Neural progenitor cell (in vitro differentiated cells): ENCODE results near the gene MARK4. TPM values are rescaled to one million over a fixed set of nuclear protein-coding genes. Genes with fewer than 3 reads are reported as not detected.

Experiments
- DNase-seq: peaks from one replicate; pipeline ENCODE4 v3.0.0-alpha.2; 2016; ENCODE audit warnings: low spot score
- H2AFZ ChIP-seq: fragments of 200-600 bp; sonication (generic); replicated peaks from 2 replicates; pipeline ENCODE4 v1.6.1; 2016; ENCODE audit warnings: antibody characterized with exemption
- H3F3A ChIP-seq: fragments of 200-600 bp; sonication (generic); 2 replicates; pipeline ENCODE4 v1.6.1; 2016; ENCODE audit warnings: antibody characterized with exemption, low read depth
- H3K27ac ChIP-seq: fragments of 200-600 bp; sonication (generic); 2 replicates; pipeline ENCODE4 v1.5.1; 2016; ENCODE audit warnings: mild to moderate bottlenecking
- H3K27me3 ChIP-seq: fragments of 200-600 bp; sonication (generic); 2 replicates; pipeline ENCODE4 v1.6.1; 2016; ENCODE audit warnings: mild to moderate bottlenecking, moderate library complexity
- H3K36me3 ChIP-seq: fragments of 200-600 bp; sonication (generic); 2 replicates; pipeline ENCODE4 v1.5.1; 2016
- H3K4me1 ChIP-seq: fragments of 200-600 bp; sonication (generic); 2 replicates; pipeline ENCODE4 v1.6.1; 2016; ENCODE audit warnings: mixed run types
- H3K4me2 ChIP-seq: fragments of 200-600 bp; sonication (generic); 2 replicates; pipeline ENCODE4 v1.6.1; 2016
- H3K4me3 ChIP-seq: fragments of 200-600 bp; sonication (generic); 2 replicates; pipeline ENCODE4 v1.5.1; 2016
- H3K79me2 ChIP-seq: fragments of 200-600 bp; sonication (generic); 2 replicates; pipeline ENCODE4 v1.6.1; 2016; ENCODE audit warnings: low read depth
- H3K9ac ChIP-seq: fragments of 200-600 bp; sonication (generic); 2 replicates; pipeline ENCODE4 v1.6.1; 2016
- H3K9me3 ChIP-seq: fragments of 200-600 bp; sonication (generic); 2 replicates; pipeline ENCODE4 v1.5.1; 2016; ENCODE audit warnings: low read depth
- H4K20me1 ChIP-seq: fragments of 200-600 bp; sonication (generic); 2 replicates; pipeline ENCODE4 v1.6.1; 2016; ENCODE audit warnings: low read depth
- H3K27ac Mint-ChIP-seq: 3 replicates; pipeline ENCODE4 v1.8.0; 2021; ENCODE audit warnings: mixed read lengths
- H3K27me3 Mint-ChIP-seq: 2 replicates; pipeline ENCODE4 v1.8.0; 2022; ENCODE audit warnings: low read depth, mild to moderate bottlenecking, inconsistent platforms, moderate library complexity, mixed read lengths; ENCODE audit not compliant: insufficient read depth
- H3K36me3 Mint-ChIP-seq: 3 replicates; pipeline ENCODE4 v1.8.0; 2021; ENCODE audit warnings: mixed read lengths
- H3K4me1 Mint-ChIP-seq: 3 replicates; pipeline ENCODE4 v1.8.0; 2021; ENCODE audit warnings: mixed read lengths
- H3K4me3 Mint-ChIP-seq: 3 replicates; pipeline ENCODE4 v1.8.0; 2021; ENCODE audit warnings: mild to moderate bottlenecking, moderate library complexity, mixed read lengths
- H3K9me3 Mint-ChIP-seq: 3 replicates; pipeline ENCODE4 v1.8.0; 2020; ENCODE audit warnings: mixed read lengths
- EZH2 ChIP-seq: fragments of 200-600 bp; sonication (generic); IDR thresholded peaks from 2 replicates; pipeline ENCODE4 v1.6.1; 2017; ENCODE audit warnings: antibody characterized with exemption, mild to moderate bottlenecking, moderate library complexity
- EZH2phosphoT487 ChIP-seq: fragments of 200-600 bp; sonication (generic); IDR thresholded peaks from 2 replicates; pipeline ENCODE4 v1.6.1; 2017; ENCODE audit warnings: antibody characterized with exemption
- total RNA-seq: library from RNA; depleted of rRNA; stranded (reverse); fragments of >200 nt; gene quantifications from 2 replicates; pipeline ENCODE4 v1.2.3, GENCODE V29; 2015; ENCODE audit warnings: low replicate concordance
- TF ChIP-seq, protein P1 (sequence below): fragments of 200-600 bp; sonication (generic); IDR thresholded peaks from 2 replicates; pipeline ENCODE4 v1.5.1; 2017; ENCODE audit warnings: antibody characterized with exemption, mild to moderate bottlenecking

MARK4 gene
- total RNA-seq, 1 donor from 2014 or later = 22.8 TPM

DNA sequence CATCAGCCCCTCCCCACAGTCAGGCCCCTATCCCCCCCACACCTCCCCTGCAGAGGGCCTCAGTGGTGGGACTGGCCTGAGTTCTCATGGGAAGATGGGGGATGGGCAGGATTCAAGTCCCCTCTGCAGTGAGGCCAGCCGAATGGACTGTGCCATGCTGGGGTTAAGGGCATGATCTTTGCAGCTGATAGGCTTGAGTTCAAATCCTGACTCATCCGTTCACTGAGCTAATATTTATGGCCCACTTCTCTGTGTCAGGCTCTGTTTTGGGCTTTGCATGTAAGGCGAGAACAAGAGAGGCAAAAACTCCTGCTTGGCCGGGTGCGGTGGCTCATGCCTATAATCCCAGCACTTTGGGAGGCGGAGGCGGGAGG is 20.7 kb downstream of the MARK4 start:
- no peak overlapping the region for H2AFZ ChIP-seq
- DNase-seq = no peak
- H3K9ac ChIP-seq = no peak overlapping the region
- no peaks in the 10 kb centered on the region for H3K36me3 ChIP-seq
- H3K9me3 ChIP-seq = no peaks in the 10 kb centered on the region
- H3K4me3 ChIP-seq = no peak overlapping the region
- no peaks in the 10 kb centered on the region for H3K27me3 ChIP-seq
- H3F3A ChIP-seq = no peaks in the 10 kb centered on the region
- H3K27ac ChIP-seq = no peak overlapping the region
- H3K4me3 Mint-ChIP-seq = no peak overlapping the region
- no peaks in the 10 kb centered on the region for H3K9me3 Mint-ChIP-seq
- no peaks in the 10 kb centered on the region for H4K20me1 ChIP-seq
- no peak for TF ChIP-seq EZH2
- TF ChIP-seq EZH2phosphoT487 = no peak
- TF ChIP-seq, protein P1, sequence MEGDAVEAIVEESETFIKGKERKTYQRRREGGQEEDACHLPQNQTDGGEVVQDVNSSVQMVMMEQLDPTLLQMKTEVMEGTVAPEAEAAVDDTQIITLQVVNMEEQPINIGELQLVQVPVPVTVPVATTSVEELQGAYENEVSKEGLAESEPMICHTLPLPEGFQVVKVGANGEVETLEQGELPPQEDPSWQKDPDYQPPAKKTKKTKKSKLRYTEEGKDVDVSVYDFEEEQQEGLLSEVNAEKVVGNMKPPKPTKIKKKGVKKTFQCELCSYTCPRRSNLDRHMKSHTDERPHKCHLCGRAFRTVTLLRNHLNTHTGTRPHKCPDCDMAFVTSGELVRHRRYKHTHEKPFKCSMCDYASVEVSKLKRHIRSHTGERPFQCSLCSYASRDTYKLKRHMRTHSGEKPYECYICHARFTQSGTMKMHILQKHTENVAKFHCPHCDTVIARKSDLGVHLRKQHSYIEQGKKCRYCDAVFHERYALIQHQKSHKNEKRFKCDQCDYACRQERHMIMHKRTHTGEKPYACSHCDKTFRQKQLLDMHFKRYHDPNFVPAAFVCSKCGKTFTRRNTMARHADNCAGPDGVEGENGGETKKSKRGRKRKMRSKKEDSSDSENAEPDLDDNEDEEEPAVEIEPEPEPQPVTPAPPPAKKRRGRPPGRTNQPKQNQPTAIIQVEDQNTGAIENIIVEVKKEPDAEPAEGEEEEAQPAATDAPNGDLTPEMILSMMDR = no peak
- H3K36me3 Mint-ChIP-seq = peaks cover 18% of the 10 kb centered on the region
- H3K4me1 Mint-ChIP-seq = no peaks in the 10 kb centered on the region
- no peak overlapping the region for H3K4me2 ChIP-seq
- no peaks in the 10 kb centered on the region for H3K79me2 ChIP-seq
- no peaks in the 10 kb centered on the region for H3K4me1 ChIP-seq
- no peak overlapping the region for H3K27ac Mint-ChIP-seq
- H3K27me3 Mint-ChIP-seq = peaks cover 7% of the 10 kb centered on the region

DNA sequence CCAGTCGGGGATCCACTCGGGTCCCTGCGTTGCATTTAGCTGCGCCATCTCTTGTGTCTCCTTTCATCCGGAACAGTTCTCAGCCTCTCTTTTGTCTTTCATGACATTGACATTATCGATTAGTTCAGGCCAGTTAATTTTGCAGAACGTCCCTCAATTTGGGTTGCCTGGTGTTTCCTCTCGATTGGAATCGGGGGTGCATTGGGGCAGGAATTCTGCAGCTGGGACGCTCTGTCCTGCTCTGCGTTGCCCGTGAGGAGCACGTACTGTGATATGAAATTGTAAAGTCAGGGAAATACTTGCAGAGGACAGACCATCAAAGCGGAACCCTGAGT is 22.4 kb downstream of the MARK4 start:
- H3K27ac ChIP-seq = no peak overlapping the region
- no peaks in the 10 kb centered on the region for H3K9me3 ChIP-seq
- Mint-ChIP-seq H3K4me1 (no peaks in the 10 kb centered on the region), H3K36me3 (peaks cover 22% of the 10 kb centered on the region), H3K9me3 (no peaks in the 10 kb centered on the region), H3K4me3 (no peak overlapping the region), H3K27ac (no peak overlapping the region), H3K27me3 (peaks cover 7% of the 10 kb centered on the region)
- H4K20me1 ChIP-seq = no peaks in the 10 kb centered on the region
- H3K27me3 ChIP-seq = no peaks in the 10 kb centered on the region
- H3K4me2 ChIP-seq = no peak overlapping the region
- H3K9ac ChIP-seq = no peak overlapping the region
- H3K4me3 ChIP-seq = no peak overlapping the region
- TF ChIP-seq, protein P1 = no peak
- no peak for TF ChIP-seq EZH2
- TF ChIP-seq EZH2phosphoT487 = no peak
- no peaks in the 10 kb centered on the region for H3K79me2 ChIP-seq
- H3K36me3 ChIP-seq = no peaks in the 10 kb centered on the region
- H2AFZ ChIP-seq = no peak overlapping the region
- DNase-seq = no peak
- no peaks in the 10 kb centered on the region for H3K4me1 ChIP-seq
- H3F3A ChIP-seq = no peaks in the 10 kb centered on the region

DNA sequence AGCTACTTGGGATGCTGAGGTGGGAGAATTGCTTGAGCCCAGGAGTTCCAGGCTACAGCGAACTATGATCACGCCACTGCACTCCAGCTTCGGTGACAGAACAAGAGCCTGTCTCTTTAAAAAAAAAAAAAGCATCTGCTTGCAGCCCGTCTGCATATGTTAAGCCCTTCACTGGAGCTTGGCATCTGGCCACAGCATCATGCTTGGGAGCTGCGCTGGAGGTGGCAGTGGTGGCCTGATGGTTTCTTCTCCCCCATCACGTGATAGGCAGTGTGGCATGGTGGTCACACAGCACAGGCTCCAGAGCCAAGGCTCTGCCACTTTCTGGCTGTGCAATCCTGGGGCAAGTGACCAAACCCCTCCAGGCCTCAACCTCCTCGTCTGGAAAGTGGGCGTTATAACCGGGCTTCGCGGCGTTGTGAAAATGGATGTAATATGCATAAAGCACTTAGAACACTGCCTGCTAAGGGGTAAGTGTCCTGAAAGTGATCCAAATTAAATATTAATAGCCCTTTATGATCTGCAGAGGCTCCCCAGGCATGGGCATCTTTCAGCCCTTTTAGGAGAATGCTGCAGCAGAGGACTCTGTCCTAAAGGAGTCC is 24.4 kb downstream of the MARK4 start:
- H3K4me1 Mint-ChIP-seq = no peaks in the 10 kb centered on the region
- Histone ChIP-seq H3K4me2 (no peak overlapping the region), H3K27ac (no peak overlapping the region), H3K9me3 (no peaks in the 10 kb centered on the region), H3K9ac (no peak overlapping the region), H3K27me3 (no peaks in the 10 kb centered on the region), H3K36me3 (no peaks in the 10 kb centered on the region), H2AFZ (no peak overlapping the region), H4K20me1 (no peaks in the 10 kb centered on the region), H3F3A (no peaks in the 10 kb centered on the region), H3K4me1 (no peaks in the 10 kb centered on the region), H3K79me2 (no peaks in the 10 kb centered on the region), H3K4me3 (no peak overlapping the region)
- no peak overlapping the region for H3K27ac Mint-ChIP-seq
- H3K9me3 Mint-ChIP-seq = no peaks in the 10 kb centered on the region
- no peak for TF ChIP-seq EZH2
- no peak for TF ChIP-seq EZH2phosphoT487
- TF ChIP-seq, protein P1 = no peak
- H3K36me3 Mint-ChIP-seq = peaks cover 18% of the 10 kb centered on the region
- H3K4me3 Mint-ChIP-seq = no peak overlapping the region
- DNase-seq = no peak
- H3K27me3 Mint-ChIP-seq = peaks cover 7% of the 10 kb centered on the region
